GM12878 (cell line): Measurements from ENCODE around the gene SVEP1. TPM values are rescaled to one million over a fixed set of nuclear protein-coding genes. Genes with fewer than 3 reads are reported as not detected.

ENCODE experiments used
- ATAC-seq: fragments of 200-7000 bp; cut with Tn5 transposase; 3 replicates; pipeline ENCODE4 v1.9.1; 2020; ENCODE audit warnings: mild to moderate bottlenecking, moderate library complexity
- BruUV-seq: library from RNA; stranded (reverse); fragments of 400-500 nt; replicated peaks from 2 replicates; lab custom pipeline; 2021; lab: Mats Ljungman, UMichigan
- CTCF ChIA-PET: fragments of 300-600 bp; sonication (Branson Sonifier 250); formaldehyde crosslinking; extraction: SDS; loops from one replicate; lab custom pipeline; 2021; ENCODE audit warnings: inconsistent platforms; lab: Yijun Ruan, JAX
- POLR2A ChIA-PET: fragments of 350-600 bp; formaldehyde crosslinking; extraction: SDS; loops from one replicate; lab custom pipeline; 2021; ENCODE audit warnings: inconsistent platforms; lab: Charles Lee
- RAD21 ChIA-PET: fragments of 300-600 bp; sonication (Branson Sonifier 250); formaldehyde crosslinking; loops from one replicate; lab custom pipeline; 2023; ENCODE audit warnings: antibody characterized with exemption; ENCODE audit not compliant: unreplicated experiment; lab: Charles Lee
- SMC1A ChIA-PET: fragments of 300-600 bp; sonication (Branson Sonifier 250); formaldehyde crosslinking; loops from one replicate; lab custom pipeline; 2023; ENCODE audit not compliant: unreplicated experiment, uncharacterized antibody; lab: Charles Lee
- DNase-seq: peaks from one replicate; pipeline ENCODE4 v3.0.0-alpha.2; 2011; ENCODE audit warnings: low read depth, low spot score
- FAIRE-seq: peaks from 3 replicates; lab custom pipeline; 2011; peaks lifted over from hg19 to GRCh38; lab: Jason Lieb, UNC
- H2AFZ ChIP-seq: 2 replicates; pipeline ENCODE4 v1.6.0; 2011; ENCODE audit warnings: low read depth, low read length, control low read depth; ENCODE audit not compliant: control insufficient read depth
- H3K27ac ChIP-seq: 2 replicates; pipeline ENCODE4 v1.5.1; 2011; ENCODE audit warnings: control low read depth; ENCODE audit not compliant: control insufficient read depth, insufficient read depth
- H3K27me3 ChIP-seq, 2 experiments: replicated peaks in 1 of 2; 2 replicates each; pipeline versions ENCODE4 v1.6.0 to v1.6.1; 2011; ENCODE audit warnings: low read length in 1 of 2; ENCODE audit not compliant: control insufficient read depth in 2 of 2, insufficient read depth in 2 of 2
- H3K36me3 ChIP-seq, 2 experiments: 2 replicates each; pipeline ENCODE4 v1.5.1; 2011; ENCODE audit warnings: low read length in 1 of 2; ENCODE audit not compliant: control insufficient read depth in 2 of 2, insufficient read depth in 2 of 2
- H3K4me1 ChIP-seq: 2 replicates; pipeline ENCODE4 v1.6.1; 2011; ENCODE audit warnings: mild to moderate bottlenecking, low read length, moderate library complexity, mixed read lengths; ENCODE audit not compliant: control insufficient read depth, insufficient read depth
- H3K4me2 ChIP-seq: 2 replicates; pipeline ENCODE4 v1.6.0; 2011; ENCODE audit warnings: control low read depth; ENCODE audit not compliant: control insufficient read depth, insufficient read depth
- H3K4me3 ChIP-seq: fragments of 200-600 bp; sonication (generic); 2 replicates; pipeline ENCODE4 v1.5.1; 2016
- H3K79me2 ChIP-seq: 2 replicates; pipeline ENCODE4 v1.6.0; 2011; ENCODE audit warnings: low read length; ENCODE audit not compliant: control insufficient read depth, insufficient read depth
- H3K9ac ChIP-seq: 2 replicates; pipeline ENCODE4 v1.8.0; 2011; ENCODE audit warnings: low read length, control low read depth, mixed read lengths; ENCODE audit not compliant: control insufficient read depth, insufficient read depth
- H3K9me3 ChIP-seq: replicated peaks from 3 replicates; pipeline ENCODE4 v1.5.1; 2011; ENCODE audit warnings: mild to moderate bottlenecking, low read length; ENCODE audit not compliant: control insufficient read depth, insufficient read depth
- H4K20me1 ChIP-seq: 2 replicates; pipeline ENCODE4 v1.6.0; 2011; ENCODE audit not compliant: control insufficient read depth, insufficient read depth
- CBFB ChIP-seq: IDR thresholded peaks from 2 replicates; pipeline ENCODE4 v1.6.1; 2016; ENCODE audit warnings: antibody characterized with exemption, low read depth
- CBX3 ChIP-seq: fragments of 200-600 bp; sonication (generic); IDR thresholded peaks from 2 replicates; pipeline ENCODE4 v1.6.1; 2016; ENCODE audit warnings: low read depth, borderline replicate concordance
- CEBPB ChIP-seq, 2 experiments: fragments of 150-350 bp in 1 of 2; IDR thresholded peaks; 2 replicates each; pipeline ENCODE4 v1.6.1; 2012 to 2014; ENCODE audit warnings: low read depth in 2 of 2, low read length in 2 of 2, borderline replicate concordance in 1 of 2, inconsistent platforms in 1 of 2
- ELK1 ChIP-seq: IDR thresholded peaks from 2 replicates; pipeline ENCODE4 v1.6.1; 2012; ENCODE audit warnings: low read depth, low read length, improper control_type of control experiment
- GABPA ChIP-seq: IDR thresholded peaks from 2 replicates; pipeline ENCODE4 v1.6.1; 2014; ENCODE audit warnings: antibody characterized with exemption, low read depth, mild to moderate bottlenecking, inconsistent platforms
- HDAC2 ChIP-seq: fragments of 200-600 bp; sonication (generic); IDR thresholded peaks from 2 replicates; pipeline ENCODE4 v1.6.1; 2017
- NFXL1 ChIP-seq: fragments of 450-650 bp; IDR thresholded peaks from 2 replicates; pipeline ENCODE4 v1.6.1; 2017; ENCODE audit warnings: antibody characterized with exemption, mild to moderate bottlenecking, borderline replicate concordance
- PBX3 ChIP-seq: IDR thresholded peaks from 2 replicates; pipeline ENCODE4 v1.6.1; 2011; ENCODE audit warnings: mild to moderate bottlenecking, low read depth, low read length, moderate library complexity; ENCODE audit not compliant: insufficient replicate concordance
- POLR2A ChIP-seq: IDR thresholded peaks from 2 replicates; pipeline ENCODE4 v1.6.1; 2011; ENCODE audit warnings: low read depth, mild to moderate bottlenecking, low read length
- POU2F2 ChIP-seq: IDR thresholded peaks from 3 replicates; pipeline ENCODE4 v1.6.1; 2011; ENCODE audit warnings: low read depth, mild to moderate bottlenecking, low read length, borderline replicate concordance
- RAD51 ChIP-seq: fragments of 450-650 bp; IDR thresholded peaks from 2 replicates; pipeline ENCODE4 v1.6.1; 2016; ENCODE audit warnings: moderate library complexity, mild to moderate bottlenecking, inconsistent platforms
- ZSCAN29 ChIP-seq: fragments of 450-650 bp; IDR thresholded peaks from 2 replicates; pipeline ENCODE4 v1.6.1; 2017; ENCODE audit warnings: mild to moderate bottlenecking, moderate library complexity
- WGBS: methylation state at CpG from one replicate; pipeline ENCODE4 v1.1.6; 2016; ENCODE audit warnings: low lambda C conversion rate; ENCODE audit not compliant: insufficient replicate concordance, insufficient coverage; ENCODE audit errors: missing lambda C conversion rate; 5-methylcytosine and 5-hydroxymethylcytosine counted together
- in situ Hi-C: fragments of 300-500 bp; cut with MboI; formaldehyde crosslinking; loops from 9 replicates; pipeline ENCODE4 v1.14.3; 2018; ENCODE audit warnings: mixed read lengths
- intact Hi-C: fragments of 100-400 bp; cut with micrococcal nuclease; formaldehyde crosslinking; loops from one replicate; pipeline ENCODE4 v1.14.2; 2022; ENCODE audit not compliant: unreplicated experiment
- polyA plus RNA-seq, 11 experiments: library from polyadenylated mRNA; depleted of rRNA in 4 of 11; unstranded in 6 of 11; stranded (reverse) in 5 of 11; fragments of >200 nt; fragmentation: Nextera tagmentation in 4 of 11; fragmentation: Illumina TruSeq in 1 of 11; extraction: Ambion mirVana in 4 of 11; extraction: Trizol in 1 of 11; gene quantifications; 1 replicate in 1 of 11; 2 replicates in 10 of 11; pipeline versions ENCODE4 v1.2.1 to v1.2.3, GENCODE V29; 2011 to 2016; ENCODE audit warnings: inconsistent platforms in 2 of 11, missing spikeins in 2 of 11, low read depth in 1 of 11
- total RNA-seq, 4 experiments: library from RNA; depleted of rRNA in 3 of 4; stranded (reverse); fragments of >200 nt in 3 of 4; fragmentation: Illumina TruSeq in 1 of 4; extraction: Trizol in 1 of 4; gene quantifications; 2 replicates each; pipeline versions ENCODE4 v1.2.1 to v1.2.3, GENCODE V29; 2013 to 2021

SVEP1 gene
- total and polyA plus RNA-seq, 10 of the 15 experiments (the other 5 are each of a cell fraction or from before 2014, with no cell fraction given), result under 0.01 to 0.05 (median 0.01) TPM; not detected in 5

GRCh38 chr9:110432253-110432652, 147.3 kb downstream of the SVEP1 start:
- Histone ChIP-seq H4K20me1 (no peaks in the 10 kb centered on the region), H3K4me1 (no peaks in the 10 kb centered on the region), H3K27me3 (no peaks in the 10 kb centered on the region), H3K4me2 (no peak overlapping the region), H3K27ac (no peak overlapping the region), H3K36me3 (no peaks in the 10 kb centered on the region), H3K4me3 (no peak overlapping the region)
- intact Hi-C loops (no loop called here), in situ Hi-C loops (no loop called here)
- no TSS peak for BruUV-seq
- ChIA-PET RAD21 (no interaction called here), POLR2A (no interaction called here)
- ATAC-seq, result no peak
- WGBS, result 33% methylated on average over 3 of the region's 3 CpGs
- TF ChIP-seq POLR2A, result no peak
- no peak for TF ChIP-seq ELK1
- TF ChIP-seq POU2F2, result no peak
- TF ChIP-seq CEBPB (IDR thresholded peaks at IDR 0.05; ENCODE audit: borderline replicate concordance in 1 of 2, low read depth in 2 of 2, low read length in 2 of 2), result no peak
- no peak for TF ChIP-seq ZSCAN29
- no peak for TF ChIP-seq RAD51
- no peak for TF ChIP-seq HDAC2
- TF ChIP-seq PBX3, result no peak
- TF ChIP-seq NFXL1, result no peak
- TF ChIP-seq CBFB, result no peak
- no peak for TF ChIP-seq CBX3
- TF ChIP-seq GABPA, result no peak
- TF ChIP-seq, all 136 proteins: peak for 0
- SMC1A ChIA-PET, result interaction anchor here (0.6 kb wide), 1 partner anchor 422 kb away, joined by 3 read pairs; no protein-coding TSS in a partner anchor
- CTCF ChIA-PET, result interaction anchor here (1.0 to 1.8 kb wide), 3 partner anchors 191 to 866 kb away, joined by 3 to 7 read pairs (median 5); no protein-coding TSS in a partner anchor
- Histone ChIP-seq H2AFZ (no peak overlapping the region), H3K9me3 (no peaks in the 10 kb centered on the region), H3K79me2 (no peaks in the 10 kb centered on the region), H3K9ac (no peak overlapping the region)
- FAIRE-seq (no peak), DNase-seq (no peak)
